H1 (cell line): Measurements from ENCODE around the gene DPEP3. TPM values are rescaled to one million over a fixed set of nuclear protein-coding genes. Genes with fewer than 3 reads are reported as not detected.
A peak's percentile ranks its signal among the peaks of the same experiment; 100 is the strongest.

Source experiments
- CTCF ChIA-PET: fragments of 300-600 bp; sonication (Branson Sonifier 250); formaldehyde crosslinking; loops from one replicate; lab custom pipeline; 2021; ENCODE audit not compliant: partially characterized antibody; lab: Charles Lee
- POLR2A ChIA-PET: fragments of 300-600 bp; sonication (Branson Sonifier 250); formaldehyde crosslinking; loops from one replicate; lab custom pipeline; 2021; ENCODE audit warnings: inconsistent platforms; ENCODE audit not compliant: partially characterized antibody; lab: Charles Lee
- DNase-seq, 2 experiments: peaks; one replicate each; pipeline versions ENCODE4 v3.0.0 to v3.0.0-alpha.2; 2010 to 2022; ENCODE audit warnings: low spot score in 2 of 2, low read depth in 1 of 2, mixed read lengths in 1 of 2
- FAIRE-seq: peaks from 2 replicates; lab custom pipeline; 2011; peaks lifted over from hg19 to GRCh38; lab: Jason Lieb, UNC
- H2AFZ ChIP-seq: 2 replicates; pipeline ENCODE4 v1.8.1; 2012; ENCODE audit warnings: low read length, inconsistent platforms
- H2AK5ac ChIP-seq: 2 replicates; pipeline ENCODE4 v1.6.1; 2013; ENCODE audit warnings: low read depth, low read length
- H2BK120ac ChIP-seq: replicated peaks from 2 replicates; pipeline ENCODE3; 2013; ENCODE audit warnings: low read depth, low read length, inconsistent platforms
- H2BK12ac ChIP-seq: 2 replicates; pipeline ENCODE4 v1.6.1; 2013; ENCODE audit warnings: low read depth, low read length
- H2BK15ac ChIP-seq: 2 replicates; pipeline ENCODE4 v1.6.1; 2013; ENCODE audit warnings: low read length
- H2BK20ac ChIP-seq: 2 replicates; pipeline ENCODE4 v1.6.1; 2013; ENCODE audit warnings: low read length
- H2BK5ac ChIP-seq: 2 replicates; pipeline ENCODE4 v1.6.1; 2013; ENCODE audit warnings: low read depth, low read length
- H3K14ac ChIP-seq: 2 replicates; pipeline ENCODE4 v1.6.1; 2013; ENCODE audit warnings: inconsistent platforms; ENCODE audit not compliant: insufficient read length
- H3K18ac ChIP-seq: 2 replicates; pipeline ENCODE4 v1.6.1; 2013; ENCODE audit warnings: low read length; ENCODE audit errors: extremely low read depth
- H3K23ac ChIP-seq: 2 replicates; pipeline ENCODE4 v1.6.1; 2013; ENCODE audit warnings: inconsistent platforms; ENCODE audit not compliant: insufficient read length
- H3K23me2 ChIP-seq: 2 replicates; pipeline ENCODE4 v1.6.1; 2013; ENCODE audit warnings: low read depth, low read length
- H3K27ac ChIP-seq: 2 replicates; pipeline ENCODE4 v1.6.1; 2011; ENCODE audit warnings: low read depth, low read length, inconsistent platforms
- H3K27me3 ChIP-seq, 4 experiments: replicated peaks in 1 of 4; 1 replicate in 1 of 4; 2 replicates in 3 of 4; pipeline versions ENCODE4 v1.6.1 to v1.8.1; 2011 to 2013; ENCODE audit warnings: low read length in 3 of 4, mild to moderate bottlenecking in 3 of 4, inconsistent platforms in 2 of 4, mixed read lengths in 2 of 4, moderate library complexity in 1 of 4; ENCODE audit not compliant: control insufficient read depth in 3 of 4, insufficient read depth in 3 of 4; ENCODE audit errors: extremely low read depth in 1 of 4
- H3K36me3 ChIP-seq, 4 experiments: 2 replicates each; pipeline versions ENCODE4 v1.6.1 to v1.8.1; 2011 to 2013; ENCODE audit warnings: mild to moderate bottlenecking in 4 of 4, low read length in 3 of 4, moderate library complexity in 2 of 4, control low read depth in 1 of 4, inconsistent platforms in 1 of 4; ENCODE audit not compliant: insufficient read depth in 4 of 4, control insufficient read depth in 2 of 4
- H3K4ac ChIP-seq: replicated peaks from 2 replicates; pipeline ENCODE3; 2013; ENCODE audit warnings: low read length, low read depth, mixed read lengths, inconsistent platforms; ENCODE audit not compliant: insufficient read length
- H3K4me1 ChIP-seq, 4 experiments: replicated peaks in 1 of 4; 1 replicate in 1 of 4; 2 replicates in 3 of 4; pipeline versions ENCODE4 v1.6.1 to v1.8.1; 2011 to 2013; ENCODE audit warnings: low read length in 3 of 4, inconsistent platforms in 2 of 4, mixed read lengths in 1 of 4; ENCODE audit not compliant: insufficient read depth in 4 of 4, control insufficient read depth in 3 of 4
- H3K4me2 ChIP-seq, 2 experiments: 2 replicates each; pipeline versions ENCODE4 v1.6.1 to v1.8.1; 2011 to 2013; ENCODE audit warnings: low read depth in 2 of 2, low read length in 2 of 2, control low read depth in 1 of 2, inconsistent platforms in 1 of 2, mild to moderate bottlenecking in 1 of 2; ENCODE audit not compliant: insufficient read depth in 1 of 2
- H3K4me3 ChIP-seq, 4 experiments: fragments of 200-600, 300-600 bp in 1 of 4; sonication (generic), shearing (Covaris generic), sonication (Bioruptor Twin) in 1 of 4; 2 replicates each; pipeline versions ENCODE4 v1.5.1 to v1.8.1; 2011 to 2016; ENCODE audit warnings: low read length in 4 of 4, low read depth in 3 of 4, control low read depth in 2 of 4, inconsistent platforms in 2 of 4, mild to moderate bottlenecking in 2 of 4, mixed read lengths in 1 of 4, moderate library complexity in 1 of 4; ENCODE audit not compliant: insufficient read depth in 2 of 4; ENCODE audit errors: extremely low read depth in 1 of 4
- H3K56ac ChIP-seq: replicated peaks from 2 replicates; pipeline ENCODE3; 2013; ENCODE audit warnings: low read depth, mild to moderate bottlenecking, mixed read lengths, low read length, inconsistent platforms; ENCODE audit not compliant: insufficient read length
- H3K79me1 ChIP-seq: 2 replicates; pipeline ENCODE4 v1.6.1; 2013; ENCODE audit warnings: low read depth, low read length, control low read depth
- H3K79me2 ChIP-seq, 2 experiments: 2 replicates each; pipeline versions ENCODE4 v1.6.1 to v1.8.1; 2012 to 2013; ENCODE audit warnings: low read length in 2 of 2, mild to moderate bottlenecking in 2 of 2, inconsistent platforms in 1 of 2; ENCODE audit not compliant: insufficient read depth in 2 of 2, control insufficient read depth in 1 of 2
- H3K9ac ChIP-seq, 4 experiments: replicated peaks in 1 of 4; 1 replicate in 1 of 4; 2 replicates in 3 of 4; pipeline versions ENCODE4 v1.6.1 to v1.8.1; 2011 to 2013; ENCODE audit warnings: low read depth in 3 of 4, low read length in 3 of 4, control low read depth in 2 of 4, mild to moderate bottlenecking in 2 of 4, moderate library complexity in 2 of 4, inconsistent platforms in 1 of 4; ENCODE audit errors: extremely low read depth in 1 of 4
- H3K9me3 ChIP-seq, 2 experiments: 2 replicates each; pipeline versions ENCODE4 v1.6.1 to v1.8.1; 2012 to 2013; ENCODE audit warnings: mild to moderate bottlenecking in 2 of 2, moderate library complexity in 2 of 2, control low read depth in 1 of 2, inconsistent platforms in 1 of 2, low read depth in 1 of 2, low read length in 1 of 2, mixed read lengths in 1 of 2; ENCODE audit not compliant: insufficient read depth in 2 of 2
- H4K20me1 ChIP-seq, 2 experiments: replicated peaks in 1 of 2; 2 replicates each; pipeline versions ENCODE3 to v1.8.1; 2011 to 2013; ENCODE audit warnings: inconsistent platforms in 2 of 2, low read length in 2 of 2, mild to moderate bottlenecking in 1 of 2; ENCODE audit not compliant: insufficient read depth in 2 of 2, control insufficient read depth in 1 of 2
- H4K5ac ChIP-seq: 2 replicates; pipeline ENCODE4 v1.6.1; 2013; ENCODE audit warnings: low read length, low read depth, mixed read lengths, inconsistent platforms; ENCODE audit not compliant: insufficient read length
- H4K8ac ChIP-seq: 2 replicates; pipeline ENCODE4 v1.8.0; 2013; ENCODE audit warnings: mild to moderate bottlenecking, moderate library complexity, low read length, inconsistent platforms; ENCODE audit not compliant: insufficient read depth; ENCODE audit errors: extremely low read depth
- H4K91ac ChIP-seq: replicated peaks from 2 replicates; pipeline ENCODE3; 2013; ENCODE audit warnings: low read length, mixed read lengths, inconsistent platforms; ENCODE audit not compliant: insufficient read length
- EZH2 ChIP-seq: fragments of 200-600 bp; sonication (generic); IDR thresholded peaks from 2 replicates; pipeline ENCODE4 v1.7.1; 2012; ENCODE audit warnings: low read depth, mild to moderate bottlenecking, moderate library complexity, low read length, inconsistent platforms; ENCODE audit not compliant: severe bottlenecking
- POLR2A ChIP-seq, 2 experiments: IDR thresholded peaks; 1 replicate in 1 of 2; 2 replicates in 1 of 2; pipeline ENCODE4 v1.6.1; 2011; ENCODE audit warnings: low read depth in 2 of 2, low read length in 2 of 2, mild to moderate bottlenecking in 2 of 2; ENCODE audit errors: control extremely low read depth in 1 of 2
- WGBS, 2 experiments: shearing (Covaris generic) in 1 of 2; methylation state at CpG; one replicate each; pipeline versions ENCODE4 v1.1.6 to v1.1.7; 2013 to 2015; ENCODE audit warnings: low lambda C conversion rate in 2 of 2, mixed read lengths in 2 of 2, inconsistent platforms in 1 of 2, low coverage in 1 of 2, missing lambda C conversion rate in 1 of 2; ENCODE audit not compliant: insufficient replicate concordance in 2 of 2, insufficient coverage in 1 of 2, insufficient read length in 1 of 2; ENCODE audit errors: extremely low coverage in 1 of 2, missing lambda C conversion rate in 1 of 2; 5-methylcytosine and 5-hydroxymethylcytosine counted together
- polyA plus RNA-seq, 7 experiments: library from polyadenylated mRNA; depleted of rRNA in 3 of 7; stranded (reverse) in 5 of 7; unstranded in 2 of 7; fragments of >200 nt in 5 of 7; fragments of 200-250 nt in 2 of 7; gene quantifications; 1 replicate in 5 of 7; 2 replicates in 1 of 7; 4 replicates in 1 of 7; pipeline versions ENCODE4 v1.2.1 to v1.2.3, GENCODE V29; 2011 to 2013; ENCODE audit warnings: missing spikeins in 2 of 7, mixed read lengths in 2 of 7
- total RNA-seq: library from RNA; stranded (reverse); fragmentation: NEBNext Ultra II Directional; extraction: Animal tissue kit (Norgen Biotek cat#: 25700); gene quantifications from 2 replicates; pipeline ENCODE4 v1.2.1, GENCODE V29; 2021

Gene DPEP3
- total and polyA plus RNA-seq, 2 of the 8 experiments (the other 6 are each of a cell fraction or from before 2014, with no cell fraction given) = 6.5 to 9.9 TPM

- FAIRE-seq = no peak
- ChIA-PET POLR2A (interaction anchor here (1.0 to 6.8 kb wide), 8 partner anchors 8 to 123 kb away, joined by 3 to 31 read pairs (median 3); partner anchors contain the start of genes CTRL and NRN1L), CTCF (interaction anchor here (0.7 to 27.1 kb wide), 38 partner anchors 9 to 344 kb away, joined by 3 to 623 read pairs (median 5); partner anchors contain the start of genes CENPT, CTRL, EDC4 and NRN1L)
- no peak overlapping the region for H4K91ac ChIP-seq
- H2BK15ac ChIP-seq = no peak overlapping the region
- no peak overlapping the region for H2BK5ac ChIP-seq
- no peak overlapping the region for H3K4me2 ChIP-seq
- no peaks in the 10 kb centered on the region for H3K9me3 ChIP-seq
- TF ChIP-seq EZH2 (no peak), POLR2A (IDR thresholded peaks at IDR 0.05; ENCODE audit: control extremely low read depth in 1 of 2, low read depth in 2 of 2, low read length in 2 of 2) (peak in 1 of 2 experiments; percentile 7; a peak in 1 of 3 replicates)
- TF ChIP-seq, all 59 proteins: peak for 1
- Histone ChIP-seq H3K18ac (no peak overlapping the region), H3K23ac (no peak overlapping the region), H4K8ac (no peak overlapping the region; the same call in 1 of the 2 replicates), H3K4ac (no peak overlapping the region), H3K23me2 (peaks cover 5% of the 10 kb centered on the region; the same call in 1 of the 2 replicates), H3K79me2 (0 out of 4 replicates have a peak, but pooled peaks cover 0 to 3% of the 10 kb centered on the region in 2 experiments), H2AK5ac (no peak overlapping the region), H4K20me1 (peaks cover 13 to 33% of the 10 kb centered on the region in 2 experiments), H2BK120ac (no peak overlapping the region), H3K9ac (no peak overlapping the region), H3K27ac (no peak overlapping the region), H2AFZ (no peak overlapping the region), H3K4me1 (peaks cover 0 to 6% (median 2%) of the 10 kb centered on the region in 4 experiments; a peak in 5 of 7 replicates), H4K5ac (no peak overlapping the region), H3K36me3 (peaks cover 3 to 20% (median 15%) of the 10 kb centered on the region in 4 experiments; a peak in 6 of 8 replicates), H3K4me3 (no peak overlapping the region), H3K56ac (no peak overlapping the region), H3K27me3 (no peaks in the 10 kb centered on the region), H2BK20ac (no peak overlapping the region), H2BK12ac (no peak overlapping the region), H3K79me1 (peaks cover 2% of the 10 kb centered on the region; the same call in 1 of the 2 replicates), H3K14ac (no peak overlapping the region)
- no peak for DNase-seq
- 89% methylated on average over 7 of the region's 9 CpGs; no CpG with 5 or more reads in 1 of the 2 experiments for WGBS, 2 experiments
These were observed 38.7 kb downstream of the DPEP3 start for GRCh38 chr16:67941469-67942199.
